DLD1 (cell line): ENCODE measurements around the gene FBL.

ENCODE experiments used
- in situ Hi-C: cut with HindIII; loops from 2 replicates; pipeline ENCODE4 v1.10.0; 2017; ENCODE audit warnings: low sequenced_read_pairs

The FBL gene

DNA sequence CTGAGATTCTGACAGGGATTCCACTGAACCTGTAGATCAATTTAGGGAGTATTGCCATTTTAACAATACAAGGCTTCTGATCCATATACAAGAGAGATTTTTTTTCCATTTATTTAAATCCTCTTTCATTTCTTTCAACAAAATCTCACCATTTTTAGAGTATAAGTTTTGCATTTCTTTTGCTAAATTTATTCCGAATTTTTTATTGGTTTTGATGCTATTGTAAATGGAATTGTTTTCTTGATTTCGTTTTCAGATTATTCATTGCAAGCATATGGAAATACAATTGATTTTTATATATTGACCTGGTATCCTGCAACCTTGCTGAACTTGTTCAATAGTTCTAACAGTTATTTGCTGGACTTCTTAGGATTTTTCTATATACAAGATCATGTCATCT lies 49.1 kb downstream of the FBL start:
- in situ Hi-C loops: loop anchor here (25.0 kb wide), 3 partner anchors 140 to 290 kb away; partner anchors contain the start of genes FCGBP and ZNF780A

DNA sequence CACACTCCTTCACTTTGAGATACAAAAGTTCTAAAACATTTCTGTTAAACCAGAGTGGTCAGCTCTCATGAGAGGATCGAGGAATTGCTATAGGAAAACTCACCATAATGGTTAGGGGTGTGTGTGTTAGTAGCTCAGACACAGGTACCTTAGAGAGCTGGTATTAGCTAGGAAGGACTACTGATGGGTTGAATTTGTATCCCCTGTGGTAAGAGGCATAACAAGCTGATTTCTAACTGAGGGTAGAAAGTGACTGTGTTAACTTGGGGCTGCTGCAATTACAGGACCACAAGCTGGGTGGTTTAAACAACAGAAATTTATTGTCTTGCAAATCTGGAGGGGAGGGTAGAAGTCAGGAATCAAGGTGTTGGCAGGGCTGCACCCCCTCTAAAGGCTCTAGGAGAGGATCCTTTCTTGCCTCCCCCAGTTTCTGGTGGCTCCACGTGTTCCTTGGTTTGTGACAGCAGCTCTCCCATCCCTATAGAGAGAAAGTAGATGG lies 50.1 kb downstream of the FBL start:
- in situ Hi-C loops: loop anchor here (25.0 kb wide), 3 partner anchors 141 to 291 kb away; partner anchors contain the start of genes FCGBP and ZNF780A

DNA sequence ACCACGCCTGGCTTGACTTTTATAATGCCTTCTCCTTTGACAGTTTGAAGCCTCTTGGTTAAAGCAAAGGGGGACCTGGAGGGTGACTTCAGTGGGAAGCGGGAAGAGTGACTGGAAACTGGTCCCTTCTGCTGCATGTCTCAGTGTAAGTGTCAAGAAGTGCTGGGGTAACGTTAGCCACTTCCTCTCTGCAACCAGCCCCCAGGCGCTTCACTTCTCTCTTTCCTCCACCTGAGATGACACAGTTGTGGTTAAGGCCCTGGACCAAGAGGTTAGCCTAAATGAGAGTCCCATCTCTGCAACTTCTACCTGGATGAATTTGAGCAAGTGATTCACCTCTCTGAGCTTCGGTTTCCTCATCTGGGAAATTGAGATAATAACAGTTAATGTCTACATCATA lies 51.2 kb downstream of the FBL start:
- in situ Hi-C loops: loop anchor here (25.0 kb wide), 3 partner anchors 142 to 292 kb away; partner anchors contain the start of genes FCGBP and ZNF780A

DNA sequence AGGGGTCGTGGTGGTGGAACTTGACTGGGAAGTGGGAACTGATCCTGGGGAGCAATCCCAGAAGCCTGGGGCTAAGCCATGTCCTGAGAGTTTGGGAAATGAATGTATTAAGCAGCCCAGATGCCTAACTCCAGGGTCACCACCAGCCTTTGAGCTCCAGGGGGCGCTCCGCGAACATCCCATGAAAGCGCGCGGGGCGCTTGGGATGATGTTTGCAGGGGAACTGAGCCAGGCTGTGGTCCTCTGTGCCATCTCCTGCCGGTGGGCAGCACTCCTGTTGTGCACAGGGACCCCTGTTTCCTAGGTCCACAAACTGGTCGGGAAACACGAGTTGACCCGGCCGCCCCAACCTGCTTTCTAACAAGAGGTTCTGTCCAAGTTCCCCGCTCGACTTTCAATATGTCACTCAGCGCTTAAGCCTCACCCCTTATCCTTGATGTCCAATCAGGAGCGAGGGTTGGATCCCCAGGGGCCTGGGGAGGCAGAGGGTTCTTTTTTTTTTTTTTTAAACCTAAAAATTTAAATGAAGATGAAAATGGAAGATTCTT lies 53.1 kb downstream of the FBL start:
- in situ Hi-C loops: loop anchor here (25.0 kb wide), 3 partner anchors 144 to 294 kb away; partner anchors contain the start of genes FCGBP and ZNF780A

- in situ Hi-C loops: loop anchor here (10.0 to 25.0 kb wide), 4 partner anchors 57 to 299 kb away; partner anchors contain the start of genes FBL, FCGBP and ZNF780A
These were observed 57.9 kb downstream of the FBL start for GRCh38 chr19:39788244-39788643.
